Thymus (tissue), 11 donors: ENCODE results near the gene IWS1. TPM values are rescaled to one million over a fixed set of nuclear protein-coding genes. Genes with fewer than 3 reads are reported as not detected.

ENCODE experiments used
- DNase-seq, 9 donors: peaks; one replicate each; pipeline ENCODE4 v3.0.0-alpha.2; 2013; ENCODE audit warnings: low spot score in 9 of 9, low read depth in 6 of 9, missing footprints in 1 of 9
- H3K27ac ChIP-seq, 2 donors: one replicate each; pipeline ENCODE4 v1.5.1; 2013; ENCODE audit warnings: control low read depth in 1 of 2, low read depth in 1 of 2, low read length in 1 of 2, mild to moderate bottlenecking in 1 of 2, moderate library complexity in 1 of 2
- H3K27me3 ChIP-seq, 2 donors: one replicate each; pipeline ENCODE4 v1.5.1; 2013; ENCODE audit warnings: low read length in 1 of 2; ENCODE audit not compliant: control insufficient read depth in 2 of 2, insufficient read depth in 1 of 2
- H3K36me3 ChIP-seq, 2 donors: one replicate each; pipeline ENCODE4 v1.5.1; 2013; ENCODE audit warnings: low read length in 1 of 2, mild to moderate bottlenecking in 1 of 2, moderate library complexity in 1 of 2; ENCODE audit not compliant: control insufficient read depth in 2 of 2, insufficient read depth in 2 of 2
- H3K4me1 ChIP-seq, 2 donors: one replicate each; pipeline ENCODE4 v1.5.1; 2013; ENCODE audit warnings: low read length in 2 of 2; ENCODE audit not compliant: control insufficient read depth in 2 of 2, insufficient read depth in 2 of 2
- H3K4me3 ChIP-seq, 2 donors: one replicate each; pipeline ENCODE4 v1.5.1; 2013; ENCODE audit warnings: low read length in 2 of 2, control low read depth in 1 of 2, mild to moderate bottlenecking in 1 of 2
- H3K9me3 ChIP-seq, 2 donors: one replicate each; pipeline ENCODE4 v1.5.1; 2013; ENCODE audit warnings: low read length in 1 of 2, mild to moderate bottlenecking in 1 of 2; ENCODE audit not compliant: control insufficient read depth in 2 of 2, insufficient read depth in 1 of 2
- WGBS: extraction: QIAGEN DNeasy Blood & Tissue Kit; methylation state at CpG from one replicate; pipeline ENCODE4 v1.1.7; 2013; 5-methylcytosine and 5-hydroxymethylcytosine counted together
- polyA plus RNA-seq: library from polyadenylated mRNA; stranded (reverse); fragments of 200-250 nt; gene quantifications from one replicate; pipeline ENCODE4 v1.2.3, GENCODE V29; 2013
- total RNA-seq: library from RNA; stranded (reverse); fragments of 120-200 nt; gene quantifications from one replicate; pipeline ENCODE4 v1.2.4, GENCODE V29; 2013
- donor health status: healthy.

IWS1 gene
- total and polyA plus RNA-seq, 2 donors: 33.5 to 47.6 TPM

- H3K27ac ChIP-seq: no peak overlapping the region
- H3K27me3 ChIP-seq: no peaks in the 10 kb centered on the region
- H3K4me1 ChIP-seq: no peaks in the 10 kb centered on the region
- H3K36me3 ChIP-seq: peaks cover 26 to 45% of the 10 kb centered on the region in 2 donors
- DNase-seq: no peak
- H3K4me3 ChIP-seq: no peak overlapping the region
- WGBS: over 99% methylated on average over 4 of the region's 4 CpGs
- H3K9me3 ChIP-seq: no peaks in the 10 kb centered on the region
These were observed 13.9 kb downstream of the IWS1 start for GRCh38 chr2:127512362-127512761.

- Histone ChIP-seq H3K9me3 (no peaks in the 10 kb centered on the region), H3K4me1 (no peaks in the 10 kb centered on the region), H3K4me3 (no peak overlapping the region), H3K27ac (no peak overlapping the region), H3K36me3 (peaks cover 26 to 41% of the 10 kb centered on the region in 2 donors), H3K27me3 (no peaks in the 10 kb centered on the region)
- DNase-seq: no peak
- 27% methylated on average over 1 of the region's 1 CpG for WGBS
These were observed 14.4 kb downstream of the IWS1 start for GRCh38 chr2:127511917-127512316.

GRCh38 chr2:127511090-127511695, 15.1 kb downstream of the IWS1 start:
- no peaks in the 10 kb centered on the region for H3K4me1 ChIP-seq

GRCh38 chr2:127510073-127510472, 16.2 kb downstream of the IWS1 start:
- Histone ChIP-seq H3K27me3 (no peaks in the 10 kb centered on the region), H3K4me3 (no peak overlapping the region), H3K4me1 (no peaks in the 10 kb centered on the region), H3K9me3 (no peaks in the 10 kb centered on the region), H3K27ac (no peak overlapping the region), H3K36me3 (peaks cover 19 to 30% of the 10 kb centered on the region in 2 donors)
- WGBS: 96% methylated on average over 2 of the region's 2 CpGs
- no peak for DNase-seq

More at GRCh38 chr2:127511090-127511695, 15.1 kb downstream of the IWS1 start:
- H3K27ac ChIP-seq: no peak overlapping the region
- no peak overlapping the region for H3K4me3 ChIP-seq
- H3K27me3 ChIP-seq: no peaks in the 10 kb centered on the region
- no peak for DNase-seq
- H3K9me3 ChIP-seq: no peaks in the 10 kb centered on the region
- 98% methylated on average over 6 of the region's 6 CpGs for WGBS
- peaks cover 24 to 35% of the 10 kb centered on the region in 2 donors for H3K36me3 ChIP-seq

GRCh38 chr2:127508631-127509034, 17.7 kb downstream of the IWS1 start:
- DNase-seq: no peak
- Histone ChIP-seq H3K36me3 (peaks cover 14 to 30% of the 10 kb centered on the region in 2 donors), H3K4me3 (no peak overlapping the region), H3K4me1 (no peaks in the 10 kb centered on the region), H3K9me3 (no peaks in the 10 kb centered on the region), H3K27ac (no peak overlapping the region), H3K27me3 (no peaks in the 10 kb centered on the region)
- WGBS: 76% methylated on average over 3 of the region's 3 CpGs

- no peaks in the 10 kb centered on the region for H3K27me3 ChIP-seq
- DNase-seq: no peak
- no peaks in the 10 kb centered on the region for H3K4me1 ChIP-seq
- H3K4me3 ChIP-seq: no peak overlapping the region
- WGBS: 97% methylated on average over 4 of the region's 4 CpGs
- H3K36me3 ChIP-seq: peaks cover 17 to 32% of the 10 kb centered on the region in 2 donors
- no peak overlapping the region for H3K27ac ChIP-seq
- H3K9me3 ChIP-seq: no peaks in the 10 kb centered on the region
These were observed 18.2 kb downstream of the IWS1 start for GRCh38 chr2:127508023-127508630.

GRCh38 chr2:127506510-127506909, 19.8 kb downstream of the IWS1 start:
- Histone ChIP-seq H3K36me3 (peaks cover 21 to 40% of the 10 kb centered on the region in 2 donors), H3K27me3 (no peaks in the 10 kb centered on the region), H3K4me1 (no peaks in the 10 kb centered on the region), H3K27ac (no peak overlapping the region), H3K4me3 (no peak overlapping the region), H3K9me3 (no peaks in the 10 kb centered on the region)
- 97% methylated on average over 1 of the region's 1 CpG for WGBS
- no peak for DNase-seq

GRCh38 chr2:127504552-127505430, 21.5 kb downstream of the IWS1 start:
- H3K36me3 ChIP-seq: peaks cover 21 to 50% of the 10 kb centered on the region in 2 donors

GRCh38 chr2:127503491-127503890, 22.8 kb downstream of the IWS1 start:
- Histone ChIP-seq H3K36me3 (peaks cover 18 to 60% of the 10 kb centered on the region in 2 donors), H3K9me3 (no peaks in the 10 kb centered on the region), H3K4me3 (no peak overlapping the region), H3K27ac (no peak overlapping the region), H3K27me3 (no peaks in the 10 kb centered on the region), H3K4me1 (no peaks in the 10 kb centered on the region)
- WGBS: over 99% methylated on average over 2 of the region's 2 CpGs
- no peak for DNase-seq

More at GRCh38 chr2:127504552-127505430, 21.5 kb downstream of the IWS1 start:
- peak in 1 of 9 donors; percentile 21 for DNase-seq
- Histone ChIP-seq H3K9me3 (no peaks in the 10 kb centered on the region), H3K4me1 (no peaks in the 10 kb centered on the region), H3K27me3 (no peaks in the 10 kb centered on the region), H3K4me3 (no peak overlapping the region), H3K27ac (no peak overlapping the region)
- WGBS: 97% methylated on average over 11 of the region's 11 CpGs
